C4-2B (cell line): Measurements from ENCODE around the gene EPC1.

ENCODE experiments used
- H3K27ac ChIP-seq: fragments of 450-650 bp; 2 replicates; pipeline ENCODE4 v1.5.1; 2017
- ZFX ChIP-seq: fragments of 450-650 bp; IDR thresholded peaks from 2 replicates; pipeline ENCODE4 v1.6.1; 2017
- TF ChIP-seq, protein P1 (sequence below): fragments of 450-650 bp; conservative IDR thresholded peaks from 2 replicates; pipeline ENCODE4 v1.5.1; 2017; ENCODE audit warnings: mild to moderate bottlenecking

EPC1 gene

DNA sequence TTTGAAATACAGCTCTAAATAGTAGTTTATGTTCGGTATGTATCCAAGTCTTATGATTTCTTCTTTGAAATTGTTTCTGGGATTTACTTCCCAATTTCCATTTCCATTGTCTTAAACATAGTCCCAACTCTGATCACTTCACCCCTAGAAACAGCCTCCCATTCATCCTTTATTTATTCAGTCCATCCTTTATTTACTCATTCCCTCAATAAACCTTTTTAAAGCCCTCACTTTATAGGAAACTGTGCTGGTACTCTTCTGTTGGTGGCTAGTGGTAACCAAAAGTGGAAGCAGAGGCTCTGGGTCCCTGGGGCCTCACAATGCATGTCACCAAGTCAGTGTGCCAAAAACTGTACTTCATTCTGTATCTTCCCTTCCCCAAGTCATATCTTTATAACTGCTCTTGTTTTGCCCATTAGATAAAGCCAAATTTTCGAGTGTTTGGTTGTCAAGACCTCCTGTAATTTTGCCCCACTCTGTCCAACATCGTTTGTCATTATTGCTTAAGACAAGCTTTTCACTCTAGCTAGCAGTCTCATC, 3.9 kb upstream of the EPC1 start:
- H3K27ac ChIP-seq = no peak overlapping the region
- TF ChIP-seq, protein P1, sequence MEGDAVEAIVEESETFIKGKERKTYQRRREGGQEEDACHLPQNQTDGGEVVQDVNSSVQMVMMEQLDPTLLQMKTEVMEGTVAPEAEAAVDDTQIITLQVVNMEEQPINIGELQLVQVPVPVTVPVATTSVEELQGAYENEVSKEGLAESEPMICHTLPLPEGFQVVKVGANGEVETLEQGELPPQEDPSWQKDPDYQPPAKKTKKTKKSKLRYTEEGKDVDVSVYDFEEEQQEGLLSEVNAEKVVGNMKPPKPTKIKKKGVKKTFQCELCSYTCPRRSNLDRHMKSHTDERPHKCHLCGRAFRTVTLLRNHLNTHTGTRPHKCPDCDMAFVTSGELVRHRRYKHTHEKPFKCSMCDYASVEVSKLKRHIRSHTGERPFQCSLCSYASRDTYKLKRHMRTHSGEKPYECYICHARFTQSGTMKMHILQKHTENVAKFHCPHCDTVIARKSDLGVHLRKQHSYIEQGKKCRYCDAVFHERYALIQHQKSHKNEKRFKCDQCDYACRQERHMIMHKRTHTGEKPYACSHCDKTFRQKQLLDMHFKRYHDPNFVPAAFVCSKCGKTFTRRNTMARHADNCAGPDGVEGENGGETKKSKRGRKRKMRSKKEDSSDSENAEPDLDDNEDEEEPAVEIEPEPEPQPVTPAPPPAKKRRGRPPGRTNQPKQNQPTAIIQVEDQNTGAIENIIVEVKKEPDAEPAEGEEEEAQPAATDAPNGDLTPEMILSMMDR = no peak
- TF ChIP-seq ZFX = no peak

DNA sequence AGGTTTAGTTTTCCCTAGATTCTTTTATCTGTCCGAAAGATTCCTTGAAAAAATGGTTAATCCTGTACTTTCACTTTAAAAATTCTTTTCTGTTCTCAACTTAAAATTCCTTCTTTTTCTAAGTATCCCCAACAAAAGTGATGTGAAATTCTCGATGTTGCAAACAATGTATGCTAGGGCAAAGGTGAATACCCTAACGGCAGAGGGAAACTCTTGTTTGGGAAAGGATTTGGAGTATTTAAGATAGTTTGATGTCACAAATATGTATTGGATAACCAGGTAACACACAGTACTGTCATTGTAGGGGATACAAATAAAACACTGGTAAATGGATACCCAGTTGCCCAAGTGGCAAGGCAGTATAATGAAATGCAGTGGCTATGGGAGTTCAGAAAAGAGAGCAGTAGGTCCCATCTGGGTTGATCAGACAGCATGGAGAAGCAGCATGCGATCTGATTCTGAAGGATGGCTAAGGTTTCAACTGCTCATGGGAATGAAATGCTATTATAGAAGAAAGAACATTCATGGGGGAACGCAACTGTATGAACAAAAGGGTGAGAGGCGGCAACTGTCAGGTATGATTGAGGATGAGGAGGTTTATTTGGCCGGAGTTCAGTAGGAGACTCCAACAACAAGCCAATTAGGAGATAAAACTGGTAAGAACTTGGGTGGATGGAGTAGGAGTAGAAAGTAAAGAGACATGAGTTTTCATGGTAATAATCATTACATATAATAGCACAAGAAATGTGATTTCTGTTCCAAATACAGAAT, 3.2 kb upstream of the EPC1 start:
- TF ChIP-seq, protein P1 = no peak
- TF ChIP-seq ZFX = no peak
- H3K27ac ChIP-seq = no peak overlapping the region

GRCh38 chr10:32349199-32349585, 2.2 kb upstream of the EPC1 start:
- no peak overlapping the region for H3K27ac ChIP-seq
- TF ChIP-seq, protein P1 = no peak
- TF ChIP-seq ZFX = no peak

DNA sequence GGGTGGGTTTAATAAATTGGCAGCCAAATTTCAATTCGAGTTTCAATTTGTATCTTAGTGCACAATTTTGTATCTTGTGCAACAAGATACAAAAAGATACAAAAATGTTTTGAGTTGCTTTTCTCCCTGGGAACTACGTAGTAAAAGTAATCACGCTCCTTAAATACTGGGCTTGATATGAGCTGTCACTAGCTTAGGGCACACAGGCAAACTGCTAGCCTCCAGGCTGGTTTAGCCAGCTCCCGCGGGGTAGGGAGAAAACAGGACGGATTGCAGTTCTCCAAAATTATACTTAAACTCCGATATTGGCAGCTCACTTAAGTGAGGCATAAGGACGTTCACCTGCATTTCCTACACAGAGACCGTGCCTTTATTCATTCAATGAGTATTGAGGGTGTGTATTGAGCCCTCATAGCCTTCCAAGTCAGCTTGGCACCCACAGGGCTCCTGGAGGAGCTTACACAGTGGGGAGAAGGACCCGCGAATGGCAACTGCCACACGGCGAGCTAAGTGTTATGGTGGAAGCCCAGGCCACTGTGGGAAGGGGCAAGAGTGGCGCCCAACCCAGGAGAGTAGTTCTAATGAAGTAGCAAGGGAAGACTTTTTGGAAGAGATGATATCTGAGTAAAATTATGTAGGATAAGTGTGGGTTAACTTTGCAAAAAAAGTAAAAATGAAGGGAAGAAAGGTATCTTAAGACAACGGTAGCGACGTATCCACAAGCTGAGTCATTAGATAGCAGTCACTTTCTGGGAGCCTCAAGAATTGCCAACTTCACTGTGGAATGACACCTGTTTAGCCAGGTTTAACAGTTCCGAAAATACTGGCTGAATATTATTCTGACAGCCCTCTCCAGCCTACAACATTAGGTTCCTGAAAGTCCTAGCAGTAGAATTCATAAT, 1.6 kb upstream of the EPC1 start:
- TF ChIP-seq, protein P1 = no peak
- no peak for TF ChIP-seq ZFX
- no peak overlapping the region for H3K27ac ChIP-seq

- TF ChIP-seq, protein P1 = no peak
- TF ChIP-seq ZFX = no peak
- peak overlapping the region; percentile 100 for H3K27ac ChIP-seq
These were observed 535 bp upstream of the EPC1 start for GRCh38 chr10:32347363-32348022.

GRCh38 chr10:32346134-32346550, 816 bp downstream of the EPC1 start:
- TF ChIP-seq ZFX = no peak
- TF ChIP-seq, protein P1 = peak; percentile 99
- peak overlapping the region; percentile 100 for H3K27ac ChIP-seq
